ENCODE data around the gene NPAS4. TPM values are rescaled to one million over a fixed set of nuclear protein-coding genes. Genes with fewer than 3 reads are reported as not detected.

Gene NPAS4
- total RNA-seq, 1 experiment from 2014 or later, result 1.6 TPM

- Histone ChIP-seq H3K14ac (ENCODE audit: insufficient read depth, low read length) (no peak overlapping the region), H2BK120ac (ENCODE audit: low read depth, low read length, poor library complexity, severe bottlenecking) (no peak overlapping the region), H2AFZ (ENCODE audit: low read length) (no peak overlapping the region), H3K56ac (ENCODE audit: insufficient read length, low read depth, low read length) (no peak overlapping the region), H3K18ac (ENCODE audit: insufficient read length, low read depth, low read length) (no peak overlapping the region), H3K27me3 (ENCODE audit: insufficient read depth, low read length) (no peaks in the 10 kb centered on the region), H3T11ph (ENCODE audit: low read length) (no peak overlapping the region), H3K4ac (ENCODE audit: low read depth, low read length) (no peak overlapping the region), H4K91ac (ENCODE audit: insufficient read length, low read depth, low read length) (no peak overlapping the region), H3K79me2 (ENCODE audit: insufficient read depth, low read length) (no peaks in the 10 kb centered on the region), H4K20me1 (ENCODE audit: control insufficient read depth, insufficient read depth, insufficient read length) (no peaks in the 10 kb centered on the region), H2BK15ac (ENCODE audit: low read depth, low read length) (no peak overlapping the region), H3K9me3 (ENCODE audit: control insufficient read depth, low read depth, low read length) (no peaks in the 10 kb centered on the region), H2BK12ac (ENCODE audit: insufficient read length, low read depth, low read length) (no peak overlapping the region), H3K4me1 (ENCODE audit: insufficient read depth, low read length) (no peaks in the 10 kb centered on the region; the same call in 1 of the 2 replicates), H3K79me1 (ENCODE audit: insufficient read depth, low read depth, low read length, poor library complexity, severe bottlenecking) (no peaks in the 10 kb centered on the region), H3K4me2 (ENCODE audit: insufficient read depth, insufficient read length, low read length) (no peak overlapping the region), H4K8ac (replicated peaks; ENCODE audit: insufficient read length, low read depth, low read length) (no peak overlapping the region), H3K27ac (ENCODE audit: insufficient read length, low read depth, low read length) (no peak overlapping the region), H2BK20ac (ENCODE audit: low read depth, low read length, poor library complexity, severe bottlenecking) (no peak overlapping the region), H4K5ac (ENCODE audit: insufficient read length, low read depth, low read length) (no peak overlapping the region), H3K23me2 (ENCODE audit: insufficient read length, low read depth, low read length, poor library complexity, severe bottlenecking) (peaks cover 6% of the 10 kb centered on the region), H3K9ac (ENCODE audit: extremely low read depth, insufficient read length, low read length) (no peak overlapping the region), H3K23ac (ENCODE audit: insufficient read length, low read depth, low read length) (no peak overlapping the region), H2BK5ac (ENCODE audit: insufficient read length, low read length) (no peak overlapping the region), H2AK5ac (ENCODE audit: insufficient read length, low read length) (no peak overlapping the region)
- H3K9me3 Mint-ChIP-seq, result no peaks in the 10 kb centered on the region
- DNase-seq, result no peak
- TF ChIP-seq CTCF (conservative IDR thresholded peaks at IDR 0.05), result no peak
- no CpG with 5 or more reads among the region's 1 CpG for WGBS (ENCODE audit: extremely low coverage, insufficient read length, low lambda C conversion rate)
- H3K36me3 Mint-ChIP-seq (ENCODE audit: insufficient read depth in 1 of 3, low read depth in 3 of 3), result peaks cover 3 to 30% (median 21%) of the 10 kb centered on the region in 3 experiments; a peak in 6 of 7 replicates
- H3K27me3 Mint-ChIP-seq (ENCODE audit: low read depth), result peaks cover 6% of the 10 kb centered on the region
- H3K27ac Mint-ChIP-seq, result no peak overlapping the region
- peaks cover 26 to 42% of the 10 kb centered on the region in 2 experiments for H3K4me1 Mint-ChIP-seq
- H3K4me3 Mint-ChIP-seq, result no peak overlapping the region
Measured at GRCh38 chr11:66469441-66469840, 48.6 kb downstream of the NPAS4 start.
